LNCAP (cell line): ENCODE data around the gene PEF1.

Source experiments
- CTCF ChIP-seq: fragments of 450-650 bp; IDR thresholded peaks from 2 replicates; pipeline ENCODE4 v1.5.1; 2017; ENCODE audit warnings: mild to moderate bottlenecking

The PEF1 gene

GRCh38 chr1:31614414-31615005 is 30.2 kb downstream of the PEF1 start:
- no peak for TF ChIP-seq CTCF

DNA sequence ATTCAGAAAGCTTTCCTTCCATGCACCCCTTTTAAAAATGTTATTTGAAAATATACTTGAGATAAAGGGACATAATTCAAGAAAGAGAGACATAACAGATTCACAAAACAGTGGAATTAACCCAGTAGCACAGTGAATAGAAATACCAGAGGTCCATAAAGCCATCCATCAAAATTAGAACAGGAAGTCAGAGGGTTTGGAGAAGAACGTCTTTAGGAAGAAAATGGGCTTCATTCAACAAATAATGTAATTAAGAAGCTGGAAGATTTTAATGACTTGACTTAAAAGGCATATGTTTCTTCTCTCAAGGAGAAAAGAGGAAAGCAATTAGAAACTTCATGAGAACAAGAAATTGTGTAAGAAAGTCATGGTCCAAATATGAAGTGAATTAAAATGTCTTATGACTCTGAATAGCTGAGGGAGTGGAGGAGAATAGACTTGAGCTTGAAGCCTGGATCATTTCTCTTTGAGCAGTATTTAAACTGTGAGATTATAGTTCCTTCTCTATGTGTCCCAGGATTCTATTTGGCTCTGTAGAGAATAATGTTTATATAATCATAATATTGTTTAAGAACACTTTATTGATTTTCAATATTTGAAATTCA is 35.1 kb downstream of the PEF1 start:
- TF ChIP-seq CTCF: no peak

DNA sequence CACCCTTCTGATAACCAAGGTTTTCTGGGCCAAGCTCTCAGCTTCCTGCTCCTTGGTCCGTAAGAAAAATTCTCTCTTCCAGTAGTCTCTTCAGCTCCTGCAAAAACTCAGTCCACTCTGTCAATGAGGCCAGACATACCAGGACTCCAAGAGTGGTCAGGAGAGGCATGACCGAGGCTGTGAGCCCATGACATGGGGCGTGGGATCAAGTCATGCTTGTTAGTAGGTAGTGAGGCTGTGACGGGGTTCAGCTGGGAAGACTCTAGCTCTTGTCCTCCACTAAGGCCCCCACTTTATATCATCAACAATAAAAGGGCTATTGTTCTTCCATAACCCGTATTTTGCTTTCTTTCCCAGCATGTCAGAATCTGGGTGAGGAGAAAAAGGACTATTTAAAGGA is 37.3 kb downstream of the PEF1 start:
- no peak for TF ChIP-seq CTCF

DNA sequence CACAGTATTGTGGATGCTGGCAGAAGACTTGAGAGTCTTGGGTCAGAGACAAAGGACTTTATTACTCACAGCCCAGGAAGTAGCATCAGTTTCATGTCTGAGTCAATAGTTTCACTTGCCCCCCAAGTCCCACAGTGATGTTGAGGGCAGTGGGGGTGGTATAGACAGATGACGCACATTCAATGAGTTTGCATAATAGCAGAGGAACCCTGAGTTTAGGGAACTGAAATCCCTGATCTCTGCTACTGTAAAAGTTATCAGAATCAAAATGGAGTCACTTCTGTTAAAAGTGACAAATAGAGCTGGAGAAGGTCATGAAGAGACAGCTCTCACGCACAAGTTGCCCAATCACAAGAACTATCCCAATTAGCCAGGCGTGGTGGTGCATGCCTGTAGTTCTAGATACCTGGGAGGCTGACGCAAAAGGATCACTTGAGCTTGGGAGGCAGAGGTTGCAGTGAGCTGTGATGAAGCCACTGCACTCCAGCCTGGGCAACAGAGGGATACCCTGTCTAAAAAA is 38.7 kb downstream of the PEF1 start:
- no peak for TF ChIP-seq CTCF

DNA sequence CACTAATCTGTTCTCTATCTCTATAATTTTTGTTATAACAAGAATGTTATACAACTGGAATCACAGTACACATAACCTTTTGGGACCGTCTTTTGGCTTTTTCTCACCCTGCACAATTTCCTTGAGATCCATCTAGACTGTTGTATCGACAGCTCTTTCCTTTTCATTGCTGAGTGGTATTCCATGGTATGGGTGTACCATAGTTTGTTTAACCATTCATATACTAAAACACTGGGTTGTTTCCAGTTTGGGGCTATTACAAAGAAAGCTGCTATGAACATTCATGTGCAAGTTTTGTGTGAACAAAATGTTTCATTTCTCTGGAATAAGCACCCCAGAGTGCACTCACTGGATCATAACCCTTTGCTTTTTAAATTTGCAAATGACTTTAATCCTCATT is 42.6 kb downstream of the PEF1 start:
- no peak for TF ChIP-seq CTCF

DNA sequence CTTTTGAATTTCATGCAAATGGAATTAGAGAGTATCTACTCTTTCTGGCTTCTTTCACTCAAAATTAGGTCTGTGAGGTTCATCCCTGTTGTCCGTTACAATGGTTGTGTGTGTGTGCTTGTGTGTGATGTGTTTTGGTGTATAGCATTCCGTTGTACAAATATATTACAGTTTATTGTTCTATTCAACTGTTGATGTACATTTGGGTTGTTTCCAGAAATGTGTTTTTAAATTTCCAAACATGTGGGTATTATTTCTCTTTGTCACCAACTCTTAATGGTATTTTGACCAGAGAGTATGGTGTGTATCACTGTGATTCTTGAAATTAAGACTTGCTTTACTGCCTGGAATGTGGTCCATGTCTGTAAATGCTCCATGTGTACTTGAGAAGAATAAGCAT is 44.0 kb downstream of the PEF1 start:
- no peak for TF ChIP-seq CTCF

GRCh38 chr1:31598980-31599379 is 45.7 kb downstream of the PEF1 start:
- no peak for TF ChIP-seq CTCF
